HK-2 (cell line): ENCODE measurements around the gene PPP1R9A.
A peak's percentile ranks its signal among the peaks of the same experiment; 100 is the strongest.

Source experiments
- DNase-seq: peaks from one replicate; pipeline ENCODE4 v3.0.0-alpha.2; 2018; ENCODE audit not compliant: unreplicated experiment

PPP1R9A gene

DNA sequence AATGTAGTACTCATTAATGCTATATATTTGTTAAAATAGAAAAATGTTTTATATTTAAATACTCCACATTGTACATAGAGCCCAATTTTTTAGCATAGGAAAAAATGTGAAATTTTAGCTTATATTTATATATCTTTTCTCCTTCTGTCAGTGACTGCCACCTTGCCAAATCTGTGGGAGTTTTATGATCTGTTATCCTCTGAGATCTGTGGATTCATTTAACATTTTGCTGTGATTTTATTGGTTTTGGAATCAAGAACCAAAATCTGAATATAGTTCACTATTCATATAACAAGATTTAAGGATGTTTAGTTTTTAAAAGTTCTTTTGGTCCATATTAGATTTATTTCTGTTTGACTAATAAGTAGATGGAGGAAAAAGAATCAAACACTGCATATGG is 127.9 kb downstream of the PPP1R9A start:
- DNase-seq = no peak

DNA sequence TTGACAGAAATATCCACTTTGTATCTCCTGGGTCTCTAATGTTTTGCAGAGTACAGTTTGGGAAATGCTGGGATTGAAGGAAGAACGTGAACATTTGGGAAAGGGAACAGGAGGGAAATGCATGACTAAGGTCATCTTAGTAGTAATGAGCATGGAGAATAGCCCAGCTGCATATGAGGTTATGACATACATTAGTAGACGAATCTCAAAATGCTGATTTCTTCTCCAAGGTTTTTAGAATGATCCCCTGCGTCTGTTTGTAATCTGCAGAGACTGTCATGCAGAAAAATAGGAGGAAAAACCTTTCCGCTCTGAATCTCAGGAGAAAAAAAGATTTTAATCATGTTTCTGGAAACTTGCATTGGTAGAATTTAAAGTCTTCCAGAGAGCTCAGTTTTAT is 133.6 kb downstream of the PPP1R9A start:
- DNase-seq = no peak

DNA sequence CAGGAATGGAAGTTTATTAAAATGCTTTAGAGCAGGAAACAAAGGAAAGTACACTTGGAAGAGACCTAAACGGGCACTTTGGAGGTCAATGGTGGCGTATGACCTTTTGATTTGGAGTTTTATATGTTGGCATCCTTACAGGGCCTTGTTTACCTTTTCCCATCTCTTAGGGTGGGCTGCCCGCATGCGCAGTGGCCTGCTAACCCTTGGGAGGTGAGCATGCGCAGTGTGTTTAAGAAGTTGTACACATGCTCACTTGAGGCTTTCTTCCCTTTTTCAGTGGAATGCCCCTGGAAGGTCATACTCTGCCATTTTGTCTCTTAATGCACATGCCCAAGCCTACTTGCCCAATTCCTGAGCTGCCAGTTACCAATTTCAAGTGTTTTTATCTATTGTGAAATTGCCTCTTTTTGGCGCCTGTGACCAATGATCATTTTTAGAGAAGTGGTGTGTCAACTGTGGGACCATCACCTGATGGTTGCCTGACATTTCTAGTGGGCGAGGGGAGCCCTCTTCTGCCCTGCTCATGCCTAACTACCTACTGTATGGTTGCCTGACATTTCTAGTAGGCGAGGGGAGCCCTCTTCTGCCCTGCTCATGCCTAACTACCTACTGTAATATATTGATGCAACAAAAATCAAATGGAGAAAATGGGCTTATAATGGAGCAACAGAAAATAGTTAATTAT is 138.0 kb downstream of the PPP1R9A start:
- DNase-seq = peak; percentile 27

DNA sequence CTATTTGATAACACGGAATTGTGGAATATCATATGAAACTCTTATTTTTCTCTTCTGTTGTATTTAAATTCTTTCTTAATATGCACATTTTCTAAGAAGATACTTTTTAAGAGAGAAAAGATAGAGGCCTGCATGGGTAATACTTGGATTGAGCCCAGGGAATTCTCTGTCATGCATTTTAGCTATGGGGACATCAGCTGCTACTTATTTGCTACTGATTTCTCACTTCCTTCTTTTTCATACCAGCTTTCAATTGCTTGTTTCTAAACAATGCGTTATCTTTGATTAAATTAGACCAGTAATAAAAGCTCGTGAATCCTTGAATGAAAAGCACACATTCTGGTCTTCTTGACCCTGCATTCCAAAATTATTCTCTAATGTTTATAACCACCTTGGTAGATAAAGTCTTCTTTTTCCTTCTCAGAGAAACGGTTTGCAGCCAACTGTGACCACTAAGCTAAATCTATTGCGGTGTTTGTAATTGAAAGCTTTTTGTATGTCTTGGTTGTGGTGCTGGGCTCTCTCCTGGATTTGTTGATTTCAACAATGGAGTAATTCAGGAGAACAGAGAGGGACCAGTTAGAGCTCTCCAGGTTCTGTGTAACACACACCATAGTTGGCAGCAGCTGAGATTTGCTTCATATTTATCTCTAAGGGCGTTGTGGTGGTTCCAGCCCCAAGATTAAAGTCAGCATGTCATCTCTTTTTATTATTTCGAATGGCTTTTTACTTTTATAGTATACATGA is 139.3 kb downstream of the PPP1R9A start:
- no peak for DNase-seq

DNA sequence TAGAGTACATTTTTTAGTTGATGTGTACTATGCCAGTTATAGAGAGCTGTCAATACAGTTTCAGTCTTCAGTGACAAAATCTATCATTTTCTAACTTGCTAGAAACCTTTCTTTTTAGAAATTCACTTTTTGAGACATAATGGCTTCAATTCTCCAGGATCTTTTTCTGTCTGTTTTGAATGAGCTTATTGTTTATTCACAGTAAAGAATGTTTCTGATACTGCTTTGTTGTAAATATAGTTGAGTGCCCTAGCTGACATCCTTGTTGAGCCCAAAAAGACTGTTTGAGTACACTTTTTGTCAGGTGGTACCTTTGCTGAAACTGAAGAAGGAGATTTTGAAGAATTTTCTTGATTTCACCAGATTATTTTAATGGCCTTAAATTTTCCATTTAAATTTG is 139.9 kb downstream of the PPP1R9A start:
- no peak for DNase-seq

DNA sequence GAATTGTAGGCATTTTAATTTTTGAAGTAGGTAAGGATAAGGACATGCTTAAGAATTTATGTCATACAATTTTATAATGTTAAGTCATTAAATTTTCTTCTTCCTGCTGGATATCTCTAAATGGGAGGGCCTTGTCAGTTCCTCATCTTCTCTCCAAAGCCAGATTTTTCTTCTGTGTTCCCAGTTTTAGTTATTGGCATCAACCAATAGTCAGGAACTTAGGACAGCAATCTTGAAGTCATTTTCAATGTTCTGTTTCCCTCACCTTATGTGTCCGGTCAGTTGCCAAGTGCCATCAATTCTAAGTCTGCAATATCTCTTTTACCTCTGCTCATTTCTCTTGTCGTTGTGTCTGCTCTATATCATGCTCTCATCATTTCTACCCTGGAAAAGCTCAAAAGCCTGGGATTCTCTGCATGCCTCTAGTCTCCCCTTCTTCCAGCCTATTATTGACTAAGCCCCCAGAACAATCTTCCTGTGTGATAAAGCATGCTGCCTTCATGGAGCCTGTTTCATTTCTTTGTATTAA is 145.2 kb downstream of the PPP1R9A start:
- no peak for DNase-seq

DNA sequence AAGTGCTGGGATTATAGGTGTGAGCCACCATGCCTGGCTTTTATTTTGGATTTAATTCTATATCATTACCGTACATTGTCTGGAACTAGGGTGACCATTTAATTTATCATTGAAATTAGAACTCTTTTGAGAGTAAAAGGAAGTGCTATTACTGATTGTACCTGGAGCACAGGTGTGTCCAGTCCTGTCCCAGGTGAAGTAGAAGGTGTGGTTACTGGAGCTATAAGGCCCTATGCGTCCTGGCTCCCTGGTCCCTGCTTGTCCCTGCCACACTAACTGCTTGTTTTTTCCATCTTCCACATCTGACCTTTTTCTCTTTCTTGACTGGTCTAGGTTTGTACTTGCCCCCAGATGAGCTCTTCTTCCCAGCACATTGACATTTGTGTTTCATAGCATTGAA is 147.0 kb downstream of the PPP1R9A start:
- DNase-seq = no peak

DNA sequence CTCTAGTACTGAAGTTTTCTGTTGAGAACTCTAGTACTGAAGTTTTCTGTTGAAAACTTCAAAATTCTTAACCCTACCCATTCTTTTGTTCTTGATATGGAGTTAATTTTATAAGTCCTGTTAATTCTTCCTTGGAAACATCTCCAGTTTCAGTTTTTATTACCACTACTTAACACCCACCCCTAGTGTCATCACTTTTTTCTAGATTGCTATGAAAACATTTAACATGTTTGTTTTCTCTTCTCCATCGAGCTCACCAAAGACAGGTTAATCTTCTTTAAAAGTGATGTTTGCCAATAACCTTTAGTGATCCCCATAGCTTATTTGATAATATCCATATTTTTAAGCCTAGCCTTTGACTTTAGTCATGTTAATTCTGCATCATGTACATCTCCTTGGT is 147.9 kb downstream of the PPP1R9A start:
- DNase-seq = no peak

DNA sequence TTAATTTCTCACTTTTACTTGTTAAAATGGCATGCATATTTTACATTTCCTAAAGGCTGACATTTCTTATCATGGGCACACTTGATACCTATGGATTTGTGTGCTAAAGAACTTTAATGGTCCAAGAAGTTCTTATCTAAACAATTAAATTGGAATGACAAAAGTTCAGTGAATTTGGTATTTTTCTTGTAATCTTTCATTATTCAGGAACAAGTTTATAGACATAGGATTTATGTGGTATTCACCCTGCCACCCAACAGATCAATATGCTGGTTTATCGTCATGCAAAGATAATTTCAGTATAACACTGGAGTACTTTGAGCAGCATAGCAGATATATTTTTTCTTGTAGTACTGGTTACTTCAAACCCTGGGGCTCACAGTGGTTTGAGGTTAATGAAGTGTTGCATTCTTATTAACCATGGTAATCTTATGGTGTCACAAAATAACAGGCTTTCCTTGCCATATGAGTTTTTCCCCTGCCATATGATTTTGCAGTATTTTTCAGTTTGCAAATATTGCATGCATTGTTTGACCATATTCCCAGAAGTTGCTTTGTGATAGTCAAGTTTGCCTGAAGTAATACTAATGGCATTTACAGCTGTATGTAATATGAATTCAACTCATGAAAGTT is 148.8 kb downstream of the PPP1R9A start:
- no peak for DNase-seq

DNA sequence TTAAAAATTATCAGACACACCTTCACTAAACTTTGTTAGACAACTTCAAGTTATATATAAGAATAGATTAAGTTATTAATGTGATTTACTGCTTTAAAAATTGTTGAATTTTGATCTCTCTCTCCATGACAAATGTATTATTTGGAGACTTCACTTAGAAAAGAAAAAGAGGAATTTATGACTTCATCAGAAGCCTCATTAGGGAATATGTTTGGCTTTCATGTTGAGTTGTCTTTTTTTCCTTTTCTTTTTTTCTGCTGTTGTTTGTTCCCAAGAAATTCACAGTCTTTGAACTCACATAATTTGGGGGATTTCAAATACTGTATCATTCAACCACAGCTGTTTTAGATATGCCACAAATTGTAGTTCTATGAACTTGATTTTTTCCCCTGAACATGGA is 149.5 kb downstream of the PPP1R9A start:
- no peak for DNase-seq

DNA sequence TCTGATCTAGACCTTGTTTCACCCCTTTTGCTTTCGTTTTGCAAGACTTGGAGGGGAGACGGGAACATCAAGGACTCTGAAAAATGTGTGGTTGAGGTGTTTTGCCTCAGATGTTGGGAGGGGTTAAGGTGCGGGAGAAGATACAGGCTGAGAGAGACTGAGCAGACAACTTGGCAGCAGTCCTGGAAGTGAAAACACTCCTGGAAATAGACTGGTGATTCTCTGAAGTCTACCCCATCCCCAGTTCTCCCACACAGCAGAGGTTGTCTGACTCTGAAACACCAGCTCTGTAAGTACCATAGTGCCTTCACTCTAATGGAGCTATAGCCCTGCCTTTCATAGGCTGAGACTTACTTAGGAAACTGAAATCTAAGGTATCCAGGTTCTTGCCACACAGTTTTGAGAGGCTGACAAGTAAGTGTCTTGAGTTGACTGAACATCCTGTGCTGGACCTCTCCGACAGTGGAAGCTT is 152.5 kb downstream of the PPP1R9A start:
- DNase-seq = no peak

DNA sequence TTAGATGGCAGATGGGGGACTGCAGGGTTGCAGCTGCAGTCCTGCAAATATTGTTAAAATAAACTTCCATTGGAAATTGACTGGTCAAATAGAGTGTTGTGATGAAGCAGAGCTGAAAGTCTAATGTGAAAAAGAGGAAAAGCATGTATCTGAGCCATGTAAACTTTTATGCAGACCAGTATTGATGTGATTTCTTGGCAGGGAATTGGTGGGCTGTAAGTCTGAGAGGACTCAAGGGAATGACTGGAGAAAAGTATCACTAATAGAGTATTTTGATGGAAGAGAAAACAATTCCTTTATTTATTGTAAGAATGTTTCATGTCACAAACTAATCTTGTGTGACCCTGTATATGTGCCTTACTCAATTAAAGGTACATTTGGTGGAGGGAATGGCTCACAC is 155.5 kb downstream of the PPP1R9A start:
- no peak for DNase-seq

DNA sequence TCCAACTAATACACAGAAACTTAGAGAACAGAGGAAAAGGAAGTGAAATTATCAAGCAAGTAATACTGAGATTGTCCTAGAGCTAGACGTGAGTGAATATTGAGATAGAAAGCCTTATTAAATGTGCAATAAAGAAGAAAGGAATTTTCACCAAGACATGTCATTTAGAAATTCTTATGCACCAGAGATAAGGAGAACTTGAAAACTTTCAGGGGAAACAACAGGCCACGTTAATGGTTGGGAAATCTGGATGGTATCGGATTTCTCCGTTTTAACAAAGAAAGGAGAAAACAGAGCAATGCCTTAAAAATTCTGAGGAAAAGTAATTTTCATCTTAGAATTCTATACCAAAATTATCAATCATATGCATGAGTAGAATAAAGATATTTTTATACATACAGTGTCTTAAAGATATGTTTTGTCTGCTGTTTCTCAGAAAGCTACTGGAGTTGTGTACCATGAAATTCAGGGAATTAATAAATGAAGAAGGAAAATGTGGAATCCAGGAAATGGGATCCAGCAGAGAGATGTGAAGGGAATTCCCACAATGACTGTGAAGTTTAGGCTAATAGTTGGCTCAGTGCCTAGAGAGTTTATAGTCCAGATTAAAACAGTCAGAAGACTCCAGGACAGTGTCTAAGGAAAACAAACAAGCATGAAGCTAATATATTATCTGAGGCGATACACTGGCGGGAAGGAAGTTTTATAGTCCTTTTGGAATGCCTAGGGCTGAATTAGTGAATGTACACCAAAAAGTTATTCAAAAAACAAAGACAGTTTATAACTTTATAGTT is 159.5 kb downstream of the PPP1R9A start:
- no peak for DNase-seq

DNA sequence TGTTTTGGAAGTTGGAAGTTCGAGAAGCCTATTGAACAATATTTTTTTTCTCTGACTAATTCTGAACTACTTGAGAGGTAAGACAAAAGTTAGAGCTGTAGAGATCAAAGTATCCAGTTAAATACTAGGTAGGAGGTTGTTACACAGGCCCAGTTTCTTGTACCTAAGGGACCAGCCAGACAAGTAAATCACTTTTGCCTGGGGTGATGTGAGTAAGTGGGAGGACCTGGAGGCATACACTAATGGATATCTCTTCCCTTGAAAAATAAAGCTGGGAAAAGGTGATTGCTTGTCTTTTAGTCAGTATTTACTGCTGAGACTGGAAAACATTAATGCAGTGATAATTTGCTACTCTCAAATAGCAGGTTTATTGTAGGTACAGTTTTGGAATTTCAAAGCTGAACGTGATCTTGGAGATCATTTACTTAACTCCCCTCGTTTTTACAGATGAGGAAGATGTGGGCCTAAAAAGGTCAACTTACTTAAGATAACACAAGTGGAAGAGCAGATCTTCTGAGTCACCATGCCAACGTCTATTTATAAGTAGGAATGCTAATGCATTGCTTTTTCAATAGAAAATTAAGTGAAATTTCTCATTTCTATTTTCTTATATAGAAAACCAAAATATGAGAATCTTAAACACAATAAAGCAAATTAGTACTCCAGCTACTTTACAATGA is 181.3 kb downstream of the PPP1R9A start:
- DNase-seq = no peak

DNA sequence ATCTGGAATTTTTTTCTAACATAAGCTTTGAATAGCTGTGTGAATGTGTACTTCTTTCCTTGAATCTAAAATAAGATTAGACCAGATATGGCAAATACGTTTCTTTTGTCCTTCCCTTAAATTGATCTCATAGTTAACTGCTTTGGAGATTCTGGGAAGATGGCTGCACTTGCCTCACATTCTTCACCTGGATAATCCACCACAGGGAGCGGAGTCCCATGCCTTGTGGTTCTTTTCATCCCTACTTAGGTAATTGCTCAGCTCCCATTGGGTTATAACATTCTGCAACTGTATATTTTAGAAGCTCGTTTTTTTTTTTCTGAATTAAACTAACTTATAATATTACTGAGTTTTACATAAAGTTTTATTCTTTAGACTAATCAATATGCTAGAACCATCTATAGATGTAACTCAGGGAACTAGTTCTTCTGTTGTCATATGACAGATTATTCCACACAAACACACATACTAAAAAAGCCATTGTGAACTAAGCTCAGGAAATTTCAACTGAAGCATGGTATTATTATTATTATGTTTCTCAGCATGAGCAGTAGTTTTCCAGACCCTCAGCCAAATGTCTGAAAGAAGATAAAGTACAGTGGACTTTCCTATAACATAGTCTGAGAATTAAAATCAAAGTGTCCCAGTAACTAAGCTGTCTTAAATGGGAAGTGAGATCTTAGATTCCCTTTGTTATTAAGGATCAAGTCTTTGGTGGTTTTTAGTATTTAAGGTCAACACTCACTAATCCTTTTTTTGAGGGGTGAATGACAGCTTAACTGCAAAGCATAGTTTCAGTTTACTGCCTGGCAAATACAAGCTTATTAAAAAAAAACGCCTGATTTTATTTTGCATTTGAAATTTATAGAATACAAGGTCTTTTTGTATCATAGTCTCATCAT is 182.3 kb downstream of the PPP1R9A start:
- DNase-seq = no peak

DNA sequence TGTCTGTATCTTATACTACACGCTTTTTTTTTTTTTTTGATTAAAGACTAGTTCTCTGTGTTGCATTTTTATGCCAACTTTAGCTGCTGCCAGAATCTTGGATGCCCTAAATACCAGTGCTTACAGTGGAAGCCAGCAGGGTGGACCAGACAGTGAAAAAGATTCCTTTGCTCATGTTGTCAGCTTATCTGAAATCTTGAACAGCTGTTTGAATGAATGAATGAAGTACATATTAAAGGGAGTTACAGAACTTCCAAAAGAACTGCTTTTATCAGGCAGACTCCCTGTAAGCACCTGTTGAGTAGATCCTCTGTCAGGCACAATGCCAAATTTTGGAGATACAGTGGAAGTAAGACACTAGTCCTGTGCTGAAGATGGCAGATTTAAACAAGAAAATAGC is 184.9 kb downstream of the PPP1R9A start:
- no peak for DNase-seq

DNA sequence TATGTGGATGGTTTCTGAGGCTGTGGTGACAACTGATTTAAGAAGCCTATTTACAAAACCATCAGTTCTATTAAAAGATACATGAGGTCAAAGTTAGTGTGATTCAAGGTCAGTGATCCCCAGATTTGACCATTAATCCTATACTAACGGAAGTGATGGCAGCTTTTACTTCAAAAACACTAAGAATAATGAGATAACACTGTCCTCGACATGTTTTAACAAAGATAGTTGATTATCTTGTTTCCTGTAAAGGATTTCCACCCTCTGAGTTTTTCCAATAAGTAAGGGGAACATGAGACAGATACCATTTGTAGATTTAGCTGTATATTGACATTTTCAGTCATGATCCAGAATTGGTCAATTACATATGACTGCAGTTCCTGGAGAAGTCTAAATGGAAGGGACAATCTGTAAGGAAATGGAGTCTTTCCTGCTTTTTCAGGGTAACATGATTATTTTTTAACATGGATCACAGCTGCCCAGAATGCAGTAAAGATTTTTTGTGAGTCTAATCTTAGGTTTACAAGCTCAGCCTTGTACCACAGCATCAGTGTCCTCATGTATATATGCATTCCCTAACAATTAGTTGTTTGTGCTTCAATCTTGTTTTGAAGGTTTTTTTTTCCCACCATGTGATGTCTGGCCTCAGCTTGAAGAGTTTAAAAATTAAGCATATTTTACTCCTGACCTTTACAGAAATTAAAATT is 188.0 kb downstream of the PPP1R9A start:
- DNase-seq = no peak

DNA sequence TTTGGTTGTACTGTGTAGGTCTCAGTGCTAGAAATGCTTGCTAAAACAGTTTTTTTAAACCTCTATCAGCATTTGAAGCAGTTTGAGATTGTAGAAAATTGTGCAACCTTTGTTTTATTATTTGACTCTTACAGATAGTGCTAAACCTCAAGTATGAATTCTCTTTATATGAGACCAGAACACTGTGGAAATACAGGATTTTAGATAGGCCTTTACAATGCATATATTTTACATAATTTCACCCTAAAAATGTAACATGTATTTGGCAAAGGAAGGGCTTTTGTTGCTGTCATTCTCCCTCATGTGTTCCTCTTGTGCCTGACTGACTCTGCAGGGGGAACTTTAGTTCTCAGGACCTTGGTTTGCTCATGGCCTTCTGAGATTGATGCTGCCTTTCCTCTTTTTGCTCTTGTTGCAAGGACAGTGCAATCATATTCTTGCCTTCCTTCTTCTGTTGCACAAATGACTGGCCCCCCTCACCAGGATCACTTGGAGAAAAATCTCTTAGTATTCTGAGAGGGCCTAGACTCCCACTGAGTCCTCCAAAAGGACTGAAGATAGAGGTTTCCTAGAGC is 188.7 kb downstream of the PPP1R9A start:
- no peak for DNase-seq

DNA sequence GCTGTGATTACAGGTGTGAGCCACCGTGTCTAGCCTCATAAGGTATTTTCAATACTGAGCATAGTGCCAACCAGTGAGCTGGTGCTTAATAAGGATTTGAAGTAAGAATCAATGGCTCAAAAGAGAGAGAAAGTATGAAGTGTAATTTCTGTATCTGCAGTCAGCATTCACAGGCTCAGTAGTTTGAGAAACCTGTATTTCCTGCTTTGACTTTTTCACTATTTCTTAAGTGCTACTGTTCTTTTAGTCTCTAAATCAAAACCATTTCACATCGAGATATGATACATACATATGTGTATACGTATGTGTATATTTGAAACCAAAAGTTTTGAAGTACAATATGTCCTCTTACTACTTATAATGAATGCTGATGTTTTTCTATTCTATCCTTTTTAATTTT is 189.9 kb downstream of the PPP1R9A start:
- no peak for DNase-seq
